GM06990 (cell line): ENCODE data around the gene EIF2S2.

Experiments used
- DNase-seq: peaks from one replicate; pipeline ENCODE4 v3.0.0-alpha.2; 2011; ENCODE audit not compliant: insufficient read length; ENCODE audit errors: extremely low read depth
- H3K27me3 ChIP-seq: replicated peaks from 2 replicates; pipeline ENCODE4 v1.6.0; 2011; ENCODE audit warnings: low read length; ENCODE audit not compliant: control insufficient read depth, insufficient read depth
- H3K36me3 ChIP-seq: 2 replicates; pipeline ENCODE4 v1.5.1; 2011; ENCODE audit warnings: low read length; ENCODE audit not compliant: control insufficient read depth, insufficient read depth
- H3K4me3 ChIP-seq: replicated peaks from 2 replicates; pipeline ENCODE4 v1.5.1; 2011; ENCODE audit warnings: low read depth, mild to moderate bottlenecking, control low read depth, low read length
- CTCF ChIP-seq: IDR thresholded peaks from 2 replicates; pipeline ENCODE4 v1.5.1; 2011; ENCODE audit warnings: low read length, control low read depth, mild to moderate bottlenecking, inconsistent platforms; ENCODE audit not compliant: insufficient read depth, poor library complexity, severe bottlenecking

EIF2S2 gene

DNA sequence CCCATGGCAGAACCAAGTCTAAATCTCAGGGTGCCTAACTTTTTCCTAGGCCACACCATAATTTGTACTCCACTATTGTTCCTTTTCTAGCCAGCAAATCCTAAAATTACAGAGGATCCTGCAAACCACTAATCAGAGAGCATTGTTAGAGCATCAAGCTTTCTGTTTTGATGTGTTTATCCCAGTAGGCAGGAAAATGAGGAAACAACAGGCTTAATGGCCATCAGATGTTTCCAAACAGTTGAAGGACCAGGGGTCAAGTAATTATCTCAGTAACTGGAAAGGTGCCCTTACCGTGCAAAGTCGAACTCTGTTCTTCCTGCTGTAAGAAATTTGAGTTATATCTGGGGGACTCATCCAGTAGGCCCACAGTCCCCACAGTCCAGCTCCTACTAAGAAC, 59.6 kb downstream of the EIF2S2 start:
- peaks cover 3% of the 10 kb centered on the region; the same call in 1 of the 2 replicates for H3K36me3 ChIP-seq
- no peak for DNase-seq
- H3K4me3 ChIP-seq, result no peak overlapping the region
- H3K27me3 ChIP-seq, result no peaks in the 10 kb centered on the region
- no peak for TF ChIP-seq CTCF

- no peak for TF ChIP-seq CTCF
- Histone ChIP-seq H3K27me3 (no peaks in the 10 kb centered on the region), H3K36me3 (peaks cover 3% of the 10 kb centered on the region), H3K4me3 (no peak overlapping the region)
- no peak for DNase-seq
Measured at GRCh38 chr20:34049897-34050695, 61.9 kb downstream of the EIF2S2 start.

- DNase-seq, result no peak
- Histone ChIP-seq H3K4me3 (no peak overlapping the region), H3K27me3 (no peaks in the 10 kb centered on the region), H3K36me3 (peaks cover 3% of the 10 kb centered on the region)
- no peak for TF ChIP-seq CTCF
Measured at GRCh38 chr20:34049389-34049788, 62.7 kb downstream of the EIF2S2 start.

DNA sequence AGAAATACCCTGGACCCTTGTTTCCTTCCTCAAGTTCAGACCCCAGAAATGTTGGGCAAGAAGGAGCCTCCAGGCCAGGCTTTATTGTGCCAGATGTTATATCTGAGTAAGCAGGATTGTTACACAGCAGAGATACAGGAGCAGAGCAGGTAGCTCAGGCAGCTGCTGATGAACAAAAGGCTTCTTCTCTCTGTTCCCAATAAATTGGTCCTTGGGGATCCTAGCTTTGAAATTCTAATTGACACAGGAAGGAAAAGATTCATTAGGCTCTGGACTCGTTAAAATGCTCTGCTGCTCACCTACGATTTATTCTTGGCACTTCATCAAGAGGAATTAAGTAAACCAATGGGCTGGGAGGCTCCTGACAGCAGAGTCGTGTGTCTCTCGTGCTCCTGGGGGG, 64.1 kb downstream of the EIF2S2 start:
- DNase-seq, result no peak

DNA sequence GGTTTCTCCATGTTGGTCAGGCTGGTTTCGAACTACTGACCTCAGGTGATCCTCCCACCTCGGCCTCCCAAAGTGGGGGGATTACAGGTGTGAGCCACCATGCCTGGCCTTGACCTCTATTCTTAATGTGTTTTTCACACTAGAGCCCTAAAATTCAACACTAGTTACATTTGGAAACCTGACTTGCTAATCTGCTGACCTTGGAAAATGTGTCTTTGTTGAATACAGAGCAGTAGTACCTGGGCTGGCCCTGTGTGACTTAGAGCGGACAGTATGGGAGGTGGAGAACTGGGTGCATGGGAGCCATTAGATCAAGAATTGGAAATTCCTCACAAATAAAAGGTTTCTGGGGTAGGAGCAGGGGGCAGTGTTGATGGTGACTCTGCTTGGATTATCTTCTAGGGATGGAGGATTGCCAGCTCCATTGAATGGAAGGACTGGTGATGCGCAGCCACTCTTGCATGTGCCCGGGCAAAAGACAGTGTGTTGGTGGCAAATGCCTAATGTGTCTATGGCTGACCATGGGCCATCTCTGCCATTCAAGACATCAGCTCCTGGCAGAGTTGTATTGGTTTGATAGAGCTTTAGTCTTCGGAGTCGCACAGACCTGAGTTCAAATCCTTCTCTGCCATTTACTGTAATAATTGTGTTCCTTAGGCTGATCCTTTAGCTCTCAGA, 64.9 kb downstream of the EIF2S2 start:
- no peak for DNase-seq
- TF ChIP-seq CTCF, result no peak
- no peak overlapping the region for H3K4me3 ChIP-seq
- H3K36me3 ChIP-seq, result peaks cover 3% of the 10 kb centered on the region
- H3K27me3 ChIP-seq, result no peaks in the 10 kb centered on the region

More for the DNA sequence above, 64.1 kb downstream of the EIF2S2 start:
- TF ChIP-seq CTCF, result no peak
- Histone ChIP-seq H3K27me3 (no peaks in the 10 kb centered on the region), H3K36me3 (peaks cover 3% of the 10 kb centered on the region), H3K4me3 (no peak overlapping the region)
